Breast epithelium (tissue), 3 donors: ENCODE data around the gene SLC48A1.

ENCODE experiments used
- POLR2AphosphoS5 ChIP-seq, 3 donors: sonication (generic); formaldehyde crosslinking; IDR thresholded peaks; one replicate each; pipeline ENCODE4 v1.6.1; 2017; ENCODE audit warnings: antibody characterized with exemption in 3 of 3
- TF ChIP-seq, protein P1 (sequence below), 3 donors: fragments of 450-650 bp; IDR thresholded peaks; one replicate each; pipeline ENCODE4 v1.5.1; 2016 to 2017; ENCODE audit warnings: antibody characterized with exemption in 3 of 3, mild to moderate bottlenecking in 3 of 3, moderate library complexity in 3 of 3

DNA sequence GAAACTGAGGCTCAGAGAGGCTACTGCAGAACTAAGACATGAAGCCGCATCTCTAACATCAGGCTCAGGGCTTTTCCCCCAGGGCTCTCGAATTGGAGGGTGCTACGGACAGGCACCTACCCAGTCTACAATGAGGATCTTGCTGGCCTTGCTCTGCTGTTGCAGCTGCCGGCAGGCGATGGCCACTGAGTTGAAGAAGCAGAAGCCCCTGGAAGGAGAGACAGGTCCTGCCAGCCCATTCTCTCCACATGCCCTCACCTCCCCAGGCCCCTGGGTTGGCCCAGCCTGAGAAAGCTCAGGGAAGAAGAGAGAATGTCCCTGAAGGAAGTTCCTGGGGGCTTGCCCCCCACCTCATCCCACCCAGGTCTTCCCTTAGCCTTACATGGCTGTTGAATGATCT, 16.1 kb downstream of the SLC48A1 start:
- TF ChIP-seq, protein P1, sequence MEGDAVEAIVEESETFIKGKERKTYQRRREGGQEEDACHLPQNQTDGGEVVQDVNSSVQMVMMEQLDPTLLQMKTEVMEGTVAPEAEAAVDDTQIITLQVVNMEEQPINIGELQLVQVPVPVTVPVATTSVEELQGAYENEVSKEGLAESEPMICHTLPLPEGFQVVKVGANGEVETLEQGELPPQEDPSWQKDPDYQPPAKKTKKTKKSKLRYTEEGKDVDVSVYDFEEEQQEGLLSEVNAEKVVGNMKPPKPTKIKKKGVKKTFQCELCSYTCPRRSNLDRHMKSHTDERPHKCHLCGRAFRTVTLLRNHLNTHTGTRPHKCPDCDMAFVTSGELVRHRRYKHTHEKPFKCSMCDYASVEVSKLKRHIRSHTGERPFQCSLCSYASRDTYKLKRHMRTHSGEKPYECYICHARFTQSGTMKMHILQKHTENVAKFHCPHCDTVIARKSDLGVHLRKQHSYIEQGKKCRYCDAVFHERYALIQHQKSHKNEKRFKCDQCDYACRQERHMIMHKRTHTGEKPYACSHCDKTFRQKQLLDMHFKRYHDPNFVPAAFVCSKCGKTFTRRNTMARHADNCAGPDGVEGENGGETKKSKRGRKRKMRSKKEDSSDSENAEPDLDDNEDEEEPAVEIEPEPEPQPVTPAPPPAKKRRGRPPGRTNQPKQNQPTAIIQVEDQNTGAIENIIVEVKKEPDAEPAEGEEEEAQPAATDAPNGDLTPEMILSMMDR (IDR thresholded peaks at IDR 0.05) = no peak
- no peak for TF ChIP-seq POLR2AphosphoS5 (IDR thresholded peaks at IDR 0.05)
